DND-41 (cell line): ENCODE data around the gene PPP3CA.

Experiments used
- ATAC-seq: fragments of 200-7000 bp; cut with Tn5 transposase; 3 replicates; pipeline ENCODE4 v1.9.1; 2021; ENCODE audit warnings: low read depth; ENCODE audit not compliant: insufficient read depth
- DNase-seq: peaks from one replicate; pipeline ENCODE4 v3.0.0-alpha.2; 2020
- H2AFZ ChIP-seq: 2 replicates; pipeline ENCODE4 v1.6.0; 2012; ENCODE audit warnings: low read depth, low read length
- H3K27ac ChIP-seq: 2 replicates; pipeline ENCODE4 v1.5.1; 2012; ENCODE audit warnings: low read length, inconsistent platforms
- H3K27me3 ChIP-seq: fragments of 200-600 bp; sonication (generic); 2 replicates; pipeline ENCODE4 v1.6.0; 2012; ENCODE audit warnings: low read length, mild to moderate bottlenecking, inconsistent platforms; ENCODE audit not compliant: insufficient read depth, poor library complexity
- H3K36me3 ChIP-seq: 2 replicates; pipeline ENCODE4 v1.5.1; 2012; ENCODE audit warnings: low read length, inconsistent platforms; ENCODE audit not compliant: insufficient read depth
- H3K4me1 ChIP-seq: 2 replicates; pipeline ENCODE4 v1.5.1; 2012; ENCODE audit warnings: mild to moderate bottlenecking, low read length; ENCODE audit not compliant: insufficient read depth
- H3K4me2 ChIP-seq: 2 replicates; pipeline ENCODE4 v1.6.0; 2012; ENCODE audit warnings: mild to moderate bottlenecking, moderate library complexity, low read length, inconsistent platforms; ENCODE audit not compliant: insufficient read depth
- H3K4me3 ChIP-seq, 2 experiments: fragments of 200-600 bp in 1 of 2; shearing (Covaris generic) in 1 of 2; 2 replicates each; pipeline ENCODE4 v1.5.1; 2012 to 2016; ENCODE audit warnings: inconsistent platforms in 2 of 2, low read length in 2 of 2, mild to moderate bottlenecking in 2 of 2, low read depth in 1 of 2, moderate library complexity in 1 of 2
- H3K79me2 ChIP-seq: 2 replicates; pipeline ENCODE4 v1.6.0; 2012; ENCODE audit warnings: low read length, inconsistent platforms; ENCODE audit not compliant: insufficient read depth
- H3K9ac ChIP-seq: 2 replicates; pipeline ENCODE4 v1.6.0; 2012; ENCODE audit warnings: low read depth, mild to moderate bottlenecking, inconsistent platforms, low read length, moderate library complexity
- H3K9me3 ChIP-seq: 2 replicates; pipeline ENCODE4 v1.5.1; 2012; ENCODE audit warnings: low read length, moderate library complexity, mild to moderate bottlenecking, inconsistent platforms; ENCODE audit not compliant: insufficient read depth, severe bottlenecking
- H4K20me1 ChIP-seq: 2 replicates; pipeline ENCODE4 v1.6.0; 2012; ENCODE audit warnings: low read length; ENCODE audit not compliant: insufficient read depth
- CTCF ChIP-seq: IDR thresholded peaks from 2 replicates; pipeline ENCODE4 v1.5.1; 2012; ENCODE audit warnings: borderline replicate concordance, low read length, moderate library complexity, mild to moderate bottlenecking; ENCODE audit not compliant: poor library complexity, severe bottlenecking; ENCODE audit errors: extremely low read depth
- EZH2 ChIP-seq: IDR thresholded peaks from 3 replicates; pipeline ENCODE4 v1.6.1; 2012; ENCODE audit warnings: borderline replicate concordance, low read depth, mild to moderate bottlenecking, moderate library complexity, low read length, inconsistent platforms; ENCODE audit not compliant: severe bottlenecking

Gene PPP3CA

DNA sequence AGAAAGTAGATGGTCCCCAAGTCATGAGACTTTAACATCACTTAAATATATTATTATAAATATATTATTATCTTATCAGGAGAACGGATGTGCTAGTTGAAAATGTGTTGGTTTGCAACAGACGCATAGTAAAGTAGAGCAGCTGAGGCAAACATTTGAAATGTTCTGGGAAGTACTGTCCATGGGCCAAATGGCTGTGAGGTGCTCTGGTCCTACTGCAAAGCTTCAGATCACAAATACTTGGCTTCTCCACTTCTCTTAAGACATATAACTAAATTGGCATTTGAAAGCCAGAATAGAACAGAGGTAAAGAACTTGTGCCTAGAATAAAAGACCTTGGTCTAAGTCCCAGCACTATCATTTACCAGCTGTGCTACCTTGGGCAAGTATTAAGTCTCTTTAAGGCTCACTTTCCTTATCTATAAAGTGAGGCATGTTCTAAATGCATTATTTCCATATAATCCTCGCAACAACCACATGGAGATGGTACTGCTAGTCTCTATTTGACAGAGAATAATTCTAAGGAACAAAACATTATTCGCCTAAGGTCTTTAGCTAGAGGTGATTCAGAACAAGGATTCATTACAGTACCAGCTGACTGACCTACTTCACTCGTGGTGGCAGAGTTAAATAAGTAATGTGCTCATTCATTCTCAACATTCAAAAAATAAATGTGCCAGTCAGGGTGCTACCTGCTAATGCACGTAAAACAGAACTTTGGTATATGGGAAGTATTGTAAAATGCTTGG, 297.1 kb downstream of the PPP3CA start:
- Histone ChIP-seq H3K27me3 (no peaks in the 10 kb centered on the region), H3K9ac (no peak overlapping the region), H3K27ac (no peak overlapping the region), H3K4me1 (no peaks in the 10 kb centered on the region), H3K9me3 (no peaks in the 10 kb centered on the region), H3K4me3 (no peak overlapping the region), H4K20me1 (no peaks in the 10 kb centered on the region), H2AFZ (no peak overlapping the region), H3K79me2 (no peaks in the 10 kb centered on the region), H3K4me2 (no peak overlapping the region), H3K36me3 (no peaks in the 10 kb centered on the region)
- DNase-seq (no peak), ATAC-seq (no peak)
- TF ChIP-seq CTCF (no peak), EZH2 (no peak)

DNA sequence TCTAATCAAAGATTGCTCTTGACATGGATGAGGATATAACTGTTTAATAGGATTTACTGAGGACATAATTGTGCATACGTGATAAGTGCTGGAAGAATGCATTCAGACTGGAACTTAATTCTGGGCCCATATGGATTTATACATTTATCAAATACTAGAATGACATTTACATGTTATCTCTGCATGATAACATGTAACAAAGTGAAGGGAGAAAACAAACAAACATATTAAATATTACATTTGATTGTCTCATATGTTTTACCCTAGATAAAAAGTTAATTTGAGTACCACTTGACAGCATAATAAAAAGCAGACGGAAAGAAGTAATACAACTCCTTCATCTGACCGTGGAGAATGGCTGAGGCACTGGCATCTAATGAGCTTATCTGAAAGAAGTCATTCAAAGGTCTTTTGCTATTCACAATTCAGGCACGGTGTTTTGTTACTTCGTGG, 297.8 kb downstream of the PPP3CA start:
- Histone ChIP-seq H3K79me2 (no peaks in the 10 kb centered on the region), H3K36me3 (peaks cover 6% of the 10 kb centered on the region; the same call in 1 of the 2 replicates), H3K9me3 (no peaks in the 10 kb centered on the region), H3K27ac (no peak overlapping the region), H4K20me1 (no peaks in the 10 kb centered on the region), H3K27me3 (no peaks in the 10 kb centered on the region), H3K9ac (no peak overlapping the region), H2AFZ (no peak overlapping the region), H3K4me2 (no peak overlapping the region), H3K4me1 (no peaks in the 10 kb centered on the region), H3K4me3 (no peak overlapping the region)
- ATAC-seq (no peak), DNase-seq (no peak)
- no peak for TF ChIP-seq EZH2
- TF ChIP-seq CTCF: no peak

DNA sequence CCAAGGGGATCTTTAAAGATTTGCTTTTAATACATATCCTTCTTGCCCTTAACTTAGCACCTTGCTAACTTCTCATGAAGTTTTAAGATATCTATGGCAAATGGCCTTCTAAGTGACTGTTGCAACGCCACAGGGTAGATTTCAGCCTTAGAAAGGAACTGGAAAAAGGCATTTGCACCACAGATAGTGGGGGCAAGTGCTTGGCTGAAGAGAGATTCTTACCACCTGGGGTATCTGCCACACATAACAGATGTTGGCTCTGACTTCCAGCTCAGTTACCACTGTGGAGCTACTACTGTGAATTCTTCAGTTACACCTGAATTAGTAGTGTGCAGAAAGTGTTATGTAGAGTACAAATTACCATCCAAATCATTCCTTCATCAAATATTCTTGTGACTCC, 302.6 kb downstream of the PPP3CA start:
- H2AFZ ChIP-seq: no peak overlapping the region
- peaks cover 10% of the 10 kb centered on the region; the same call in 1 of the 2 replicates for H3K36me3 ChIP-seq
- no peak overlapping the region for H3K27ac ChIP-seq
- H3K4me3 ChIP-seq: no peak overlapping the region
- no peak for ATAC-seq
- no peaks in the 10 kb centered on the region for H4K20me1 ChIP-seq
- no peak overlapping the region for H3K9ac ChIP-seq
- TF ChIP-seq EZH2 (no peak), CTCF (no peak)
- no peak for DNase-seq
- no peaks in the 10 kb centered on the region for H3K27me3 ChIP-seq
- H3K79me2 ChIP-seq: no peaks in the 10 kb centered on the region
- H3K9me3 ChIP-seq: no peaks in the 10 kb centered on the region
- H3K4me2 ChIP-seq: no peak overlapping the region
- H3K4me1 ChIP-seq: no peaks in the 10 kb centered on the region
